ENCODE data around the gene ENPP6.
"Not testable (repeated sequence)": the region's sequence is repeated elsewhere in the genome, so short reads cannot be mapped to it uniquely, and the experiment has no call there.

ENPP6 gene

GRCh38 chr4:184235526-184235925, 17.9 kb upstream of the ENPP6 start:
- DNase-seq (ENCODE audit: low read depth in 2 of 2), result no peak

DNA sequence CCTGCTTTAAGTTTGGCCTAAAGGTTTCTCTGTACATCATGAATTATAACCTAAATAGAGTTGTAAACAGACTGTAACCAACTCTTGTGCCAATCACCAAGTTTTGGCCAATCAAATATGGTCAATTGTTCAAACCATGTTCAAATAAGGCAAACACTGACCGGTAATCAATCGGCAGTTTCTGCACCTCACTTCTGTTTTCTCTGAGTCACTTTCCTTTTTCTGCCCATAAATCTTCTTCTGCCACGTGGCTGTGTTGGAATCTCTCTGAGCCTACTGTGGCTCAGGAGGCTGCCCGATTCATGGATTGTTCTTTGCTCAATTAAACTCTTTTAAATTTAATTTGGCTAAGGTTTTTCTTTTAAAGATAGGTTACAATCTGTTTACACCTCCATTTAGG, 16.5 kb upstream of the ENPP6 start:
- no peak for DNase-seq (ENCODE audit: low read depth in 2 of 2)

DNA sequence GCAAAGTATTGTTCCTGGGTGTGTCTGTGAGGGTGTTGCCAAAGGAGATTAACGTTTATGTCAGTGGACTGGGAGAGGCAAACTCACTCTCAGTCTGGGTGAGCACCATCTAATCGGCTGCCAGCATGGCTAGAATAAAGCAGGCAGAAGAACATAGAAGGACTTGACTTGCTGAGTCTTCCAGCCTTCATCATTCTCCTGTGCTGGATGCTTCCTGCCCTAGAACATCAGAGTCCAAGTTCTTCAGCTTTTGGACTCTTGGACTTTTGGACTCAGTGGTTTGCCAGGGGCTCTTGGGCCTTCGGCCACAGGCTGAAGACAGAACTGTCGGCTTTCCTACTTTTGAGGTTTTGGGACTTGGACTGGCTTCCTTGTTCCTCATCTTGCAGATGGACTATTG, 15.3 kb upstream of the ENPP6 start:
- DNase-seq (ENCODE audit: low read depth in 2 of 2), result no peak

DNA sequence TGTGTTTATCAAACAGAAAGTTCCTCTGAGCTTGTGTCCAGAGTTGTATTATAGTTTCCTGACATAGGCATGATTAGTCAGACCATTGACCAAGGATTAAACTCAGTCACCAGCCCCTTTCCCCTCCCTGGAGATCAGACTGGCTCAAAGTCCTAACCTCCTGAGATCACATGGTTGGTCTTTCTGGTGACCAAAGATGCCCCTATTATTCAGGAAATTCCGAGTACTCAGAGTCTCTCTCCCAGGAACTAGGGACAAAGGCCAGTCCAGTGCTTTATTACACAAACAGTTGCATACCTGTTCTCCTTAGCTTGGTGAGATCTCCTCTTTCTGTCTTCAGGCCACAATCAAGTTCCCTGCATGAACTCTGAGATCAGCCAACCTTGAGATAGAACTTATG, 14.5 kb upstream of the ENPP6 start:
- DNase-seq (ENCODE audit: low read depth in 2 of 2), result no peak

- no peak for DNase-seq (ENCODE audit: low read depth in 2 of 2)
Observed at GRCh38 chr4:184231573-184231972, 13.9 kb upstream of the ENPP6 start.

DNA sequence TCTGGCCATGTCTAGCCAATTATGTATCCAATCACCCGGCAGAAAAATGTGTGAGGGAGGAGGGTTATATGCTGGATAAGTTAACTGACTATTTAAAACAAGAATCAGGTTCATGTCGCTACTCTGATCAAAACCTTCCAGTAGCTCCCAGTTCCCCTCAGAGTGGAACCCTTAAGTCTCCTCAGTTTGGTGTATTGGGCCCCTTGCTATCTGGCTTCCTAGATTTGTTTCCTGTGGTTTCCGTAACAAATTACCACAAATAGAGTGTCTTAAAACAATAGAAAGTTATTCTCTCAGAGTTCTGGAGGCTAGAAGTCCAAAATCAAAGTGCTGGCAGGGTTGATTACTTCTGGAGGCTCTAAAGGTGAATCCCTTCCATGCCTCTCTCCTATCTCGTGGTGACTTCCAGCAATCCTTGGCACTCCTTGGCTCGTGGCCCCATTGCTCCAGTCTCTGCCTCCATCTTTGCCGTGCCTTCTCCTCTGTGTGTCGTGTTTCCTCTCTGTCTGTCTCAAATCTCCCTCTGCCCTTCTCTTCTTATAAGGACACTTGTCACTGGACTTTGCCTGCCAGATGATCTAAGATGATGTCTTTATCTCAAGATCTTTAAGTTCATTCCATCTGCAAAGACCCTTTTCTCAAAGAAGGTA, 10.5 kb upstream of the ENPP6 start:
- no peak for DNase-seq (ENCODE audit: low read depth in 2 of 2)

- DNase-seq (ENCODE audit: low read depth in 2 of 2), result no peak
Observed at GRCh38 chr4:184216515-184216914, 1.2 kb downstream of the ENPP6 start.

DNA sequence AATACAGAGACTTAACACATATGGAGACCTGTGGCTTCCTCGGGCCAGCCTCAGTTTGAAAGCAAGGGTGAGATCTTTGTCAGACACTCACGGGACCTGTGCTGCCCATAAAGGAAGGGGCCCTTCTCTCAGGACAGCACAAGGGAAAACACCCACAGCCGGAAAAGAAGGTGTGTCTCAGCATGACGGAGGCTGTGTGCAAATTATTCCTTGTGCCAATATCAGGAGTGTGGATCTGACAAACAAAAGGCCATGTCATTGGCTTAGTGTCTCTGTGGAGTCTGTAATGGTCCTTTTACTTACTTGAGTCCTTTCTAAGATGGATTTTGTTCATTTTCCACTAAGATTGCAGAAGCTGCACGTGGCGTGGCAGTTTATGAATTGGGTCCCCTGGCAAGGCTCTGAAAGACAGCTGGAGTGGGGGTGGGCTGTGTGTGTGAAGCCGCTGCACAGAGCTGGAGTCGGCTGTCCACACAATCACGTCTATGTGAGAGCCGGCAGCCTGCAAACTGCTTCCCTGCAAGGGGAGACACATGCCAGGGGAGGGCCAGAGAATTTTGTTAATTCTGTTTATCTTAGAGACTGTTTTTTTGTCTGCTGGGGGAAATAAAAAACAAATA, 1.9 kb downstream of the ENPP6 start:
- DNase-seq (ENCODE audit: low read depth in 2 of 2), result no peak

DNA sequence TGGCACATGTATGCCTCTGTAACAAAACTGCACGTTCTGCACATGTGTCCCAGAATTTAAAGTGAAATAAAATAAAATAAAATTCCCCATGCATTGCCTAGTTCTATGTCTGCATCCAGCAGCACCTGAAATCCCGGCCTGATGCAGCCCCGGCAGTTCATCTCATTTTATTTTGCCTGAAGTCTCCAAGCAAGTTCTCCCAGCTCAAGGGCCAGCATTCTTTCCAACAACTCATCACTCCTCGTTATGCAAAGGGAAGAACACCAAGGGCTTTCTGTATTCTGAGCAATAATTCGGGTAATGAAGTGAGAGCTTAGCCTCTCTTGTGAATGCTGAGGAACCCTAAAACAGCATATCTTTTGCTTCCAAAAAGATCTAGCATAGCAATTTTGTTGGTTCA, 2.7 kb downstream of the ENPP6 start:
- DNase-seq (ENCODE audit: low read depth in 2 of 2), result no peak

GRCh38 chr4:184207734-184208607, 9.7 kb downstream of the ENPP6 start:
- DNase-seq (ENCODE audit: low read depth in 2 of 2), result not testable (repeated sequence)

- no peak for DNase-seq (ENCODE audit: low read depth in 2 of 2)
Observed at GRCh38 chr4:184205243-184205642, 12.4 kb downstream of the ENPP6 start.

GRCh38 chr4:184203300-184203699, 14.4 kb downstream of the ENPP6 start:
- no peak for DNase-seq (ENCODE audit: low read depth in 2 of 2)

GRCh38 chr4:184201179-184201578, 16.5 kb downstream of the ENPP6 start:
- DNase-seq (ENCODE audit: low read depth in 2 of 2), result no peak

DNA sequence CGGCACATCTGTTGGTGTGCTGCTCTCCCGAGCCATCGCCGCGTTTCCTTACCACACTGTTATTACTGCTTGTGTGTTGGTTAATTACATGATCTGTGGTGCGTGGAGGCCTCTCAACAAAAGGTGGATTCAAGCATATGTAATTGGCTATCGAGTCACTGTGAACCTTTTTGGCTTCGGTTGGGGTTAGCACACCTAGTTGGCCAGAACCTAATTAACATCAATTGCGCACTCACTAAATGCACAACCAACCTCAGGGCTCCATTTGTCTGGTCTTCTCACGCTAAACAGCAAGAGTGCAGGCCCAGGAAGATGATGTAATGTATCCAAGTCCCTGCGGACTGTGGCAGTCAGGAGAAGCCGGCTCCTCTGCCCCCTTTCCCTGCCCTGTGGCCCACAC, 17.4 kb downstream of the ENPP6 start:
- DNase-seq (ENCODE audit: low read depth in 2 of 2), result no peak

- DNase-seq (ENCODE audit: low read depth in 2 of 2), result no peak
Observed at GRCh38 chr4:184199780-184200179, 17.9 kb downstream of the ENPP6 start.

GRCh38 chr4:184198190-184198589, 19.5 kb downstream of the ENPP6 start:
- no peak for DNase-seq (ENCODE audit: low read depth in 2 of 2)

GRCh38 chr4:184197536-184198082, 20.1 kb downstream of the ENPP6 start:
- no peak for DNase-seq (ENCODE audit: low read depth in 2 of 2)

GRCh38 chr4:184196730-184197385, 20.8 kb downstream of the ENPP6 start:
- DNase-seq (ENCODE audit: low read depth in 2 of 2), result no peak

DNA sequence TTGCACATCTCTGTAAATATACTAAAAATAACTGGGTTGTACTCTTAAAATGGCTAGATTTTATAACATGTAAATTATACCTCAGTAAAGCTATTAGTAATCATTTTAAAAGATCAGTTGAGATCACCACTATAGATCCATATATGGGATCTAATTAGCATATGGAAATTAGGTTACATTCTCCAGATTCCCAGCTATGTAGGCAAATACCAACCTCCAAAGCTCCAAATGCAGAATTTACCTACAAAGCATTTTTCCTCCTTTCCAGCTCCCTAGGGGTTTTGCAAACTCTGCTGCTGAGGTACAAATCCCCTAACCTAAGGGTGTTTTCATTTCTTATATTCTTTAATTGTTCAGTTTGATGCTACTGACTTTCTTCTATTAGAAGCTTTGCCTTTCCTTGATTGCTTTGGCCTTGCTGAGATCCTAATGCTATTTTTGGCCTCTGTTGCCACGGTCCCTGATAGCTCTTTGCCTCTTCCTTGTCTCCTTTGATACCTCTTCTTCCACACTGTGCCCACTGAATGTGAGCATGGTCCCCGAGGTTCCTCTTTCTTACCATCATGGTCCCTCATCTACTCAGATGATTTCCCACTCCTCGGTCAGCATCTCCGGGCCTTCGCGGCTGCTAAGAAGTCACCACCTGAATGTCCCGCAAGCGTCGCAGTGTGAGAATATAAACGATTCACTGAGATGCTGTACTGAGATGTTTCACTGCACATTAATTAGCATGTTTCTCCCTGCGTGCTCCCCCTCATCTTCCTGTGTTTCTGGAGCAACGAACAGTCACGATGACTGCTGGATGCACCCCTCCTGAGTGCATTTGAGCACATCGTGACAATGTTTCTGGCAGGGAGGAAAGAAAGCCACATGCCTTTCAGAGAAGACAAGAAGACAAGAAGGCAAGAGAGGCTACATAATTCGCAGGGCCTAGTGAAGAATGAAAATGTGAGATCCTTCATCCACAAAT, 23.8 kb downstream of the ENPP6 start:
- no peak for DNase-seq (ENCODE audit: low read depth in 2 of 2)

DNA sequence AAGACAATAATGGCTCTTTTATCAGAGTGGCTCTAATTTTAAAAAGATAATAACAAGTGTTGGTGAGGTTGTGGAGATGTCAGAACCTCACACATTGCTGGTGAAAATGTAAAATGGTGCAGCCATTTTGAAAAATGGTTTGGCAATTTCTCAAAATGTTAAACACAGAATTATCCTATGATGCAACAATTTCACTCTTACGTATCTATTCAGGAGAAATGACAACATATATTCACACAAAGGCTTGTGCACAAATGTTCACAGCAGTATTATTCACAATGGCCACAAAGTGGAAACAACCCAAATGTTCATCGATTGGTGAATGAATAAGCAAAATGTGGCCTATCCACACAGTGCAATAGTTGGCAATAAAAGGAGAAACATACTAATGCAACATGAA, 24.7 kb downstream of the ENPP6 start:
- no peak for DNase-seq (ENCODE audit: low read depth in 2 of 2)

GRCh38 chr4:184191267-184191666, 26.4 kb downstream of the ENPP6 start:
- DNase-seq (ENCODE audit: low read depth in 2 of 2), result no peak
